NCI-H2081 (cell line): ENCODE data around the gene DIAPH2.
A peak's percentile ranks its signal among the peaks of the same experiment; 100 is the strongest.
"Not testable (repeated sequence)": the region's sequence is repeated elsewhere in the genome, so short reads cannot be mapped to it uniquely, and the experiment has no call there.

Experiments
- DNase-seq, 2 experiments: peaks; one replicate each; lab custom pipeline; 2025; lab: John Stamatoyannopoulos, UW

Gene DIAPH2

GRCh38 chrX:96684339-96685209, at the start of gene DIAPH2:
DIAPH2 (plus strand) TSS chrX:96684842.
- peak; percentile 60 to 74 for DNase-seq

- DNase-seq, result no peak
Observed at GRCh38 chrX:96650023-96650422, 34.6 kb upstream of the DIAPH2 start.

GRCh38 chrX:96655947-96656623, 28.6 kb upstream of the DIAPH2 start:
- no peak for DNase-seq

- DNase-seq, result no peak
Observed at GRCh38 chrX:96682516-96682915, 2.1 kb upstream of the DIAPH2 start.

GRCh38 chrX:96683997-96684338, 674 bp upstream of the DIAPH2 start:
- no peak for DNase-seq

GRCh38 chrX:96685210-96686099, 813 bp downstream of the DIAPH2 start:
- DNase-seq, result peak in 1 of 2 experiments; percentile 8

GRCh38 chrX:96687776-96688175, 3.1 kb downstream of the DIAPH2 start:
- DNase-seq, result no peak

- no peak for DNase-seq
Observed at GRCh38 chrX:96688789-96689188, 4.1 kb downstream of the DIAPH2 start.

- no peak for DNase-seq
Observed at GRCh38 chrX:96689991-96690390, 5.3 kb downstream of the DIAPH2 start.

- no peak for DNase-seq
Observed at GRCh38 chrX:96692454-96692853, 7.8 kb downstream of the DIAPH2 start.

- DNase-seq, result no peak
Observed at GRCh38 chrX:96692890-96693289, 8.2 kb downstream of the DIAPH2 start.

- DNase-seq, result no peak
Observed at GRCh38 chrX:96693407-96693806, 8.8 kb downstream of the DIAPH2 start.

- DNase-seq, result no peak
Observed at GRCh38 chrX:96696462-96696861, 11.8 kb downstream of the DIAPH2 start.

GRCh38 chrX:96700625-96701024, 16.0 kb downstream of the DIAPH2 start:
- no peak for DNase-seq

GRCh38 chrX:96703379-96703778, 18.7 kb downstream of the DIAPH2 start:
- no peak for DNase-seq

- no peak for DNase-seq
Observed at GRCh38 chrX:96703816-96704215, 19.2 kb downstream of the DIAPH2 start.

GRCh38 chrX:96704629-96705028, 20.0 kb downstream of the DIAPH2 start:
- no peak for DNase-seq

GRCh38 chrX:96705905-96706304, 21.3 kb downstream of the DIAPH2 start:
- DNase-seq, result no peak

- no peak for DNase-seq
Observed at GRCh38 chrX:96707804-96708203, 23.2 kb downstream of the DIAPH2 start.

- no peak for DNase-seq
Observed at GRCh38 chrX:96710031-96710430, 25.4 kb downstream of the DIAPH2 start.

GRCh38 chrX:96713303-96713702, 28.7 kb downstream of the DIAPH2 start:
- DNase-seq, result peak; percentile 38 to 81

GRCh38 chrX:96714393-96714792, 29.8 kb downstream of the DIAPH2 start:
- DNase-seq, result not testable (repeated sequence)
